ES-I3 (cell line): ENCODE results near the gene TIGD3.

Experiments used
- H3K36me3 ChIP-seq: 2 replicates; pipeline ENCODE4 v1.6.1; 2013; ENCODE audit warnings: mild to moderate bottlenecking, low read length, control low read depth, moderate library complexity; ENCODE audit not compliant: insufficient read depth
- H3K4me1 ChIP-seq: 2 replicates; pipeline ENCODE4 v1.6.1; 2013; ENCODE audit warnings: mild to moderate bottlenecking, control low read depth, low read length; ENCODE audit not compliant: insufficient read depth
- H3K9ac ChIP-seq: 2 replicates; pipeline ENCODE4 v1.6.1; 2013; ENCODE audit warnings: low read depth, mild to moderate bottlenecking, low read length, moderate library complexity
- H3K9me3 ChIP-seq: 2 replicates; pipeline ENCODE4 v1.6.1; 2013; ENCODE audit warnings: mild to moderate bottlenecking, low read length, moderate library complexity; ENCODE audit not compliant: control insufficient read depth, insufficient read depth

TIGD3 gene

DNA sequence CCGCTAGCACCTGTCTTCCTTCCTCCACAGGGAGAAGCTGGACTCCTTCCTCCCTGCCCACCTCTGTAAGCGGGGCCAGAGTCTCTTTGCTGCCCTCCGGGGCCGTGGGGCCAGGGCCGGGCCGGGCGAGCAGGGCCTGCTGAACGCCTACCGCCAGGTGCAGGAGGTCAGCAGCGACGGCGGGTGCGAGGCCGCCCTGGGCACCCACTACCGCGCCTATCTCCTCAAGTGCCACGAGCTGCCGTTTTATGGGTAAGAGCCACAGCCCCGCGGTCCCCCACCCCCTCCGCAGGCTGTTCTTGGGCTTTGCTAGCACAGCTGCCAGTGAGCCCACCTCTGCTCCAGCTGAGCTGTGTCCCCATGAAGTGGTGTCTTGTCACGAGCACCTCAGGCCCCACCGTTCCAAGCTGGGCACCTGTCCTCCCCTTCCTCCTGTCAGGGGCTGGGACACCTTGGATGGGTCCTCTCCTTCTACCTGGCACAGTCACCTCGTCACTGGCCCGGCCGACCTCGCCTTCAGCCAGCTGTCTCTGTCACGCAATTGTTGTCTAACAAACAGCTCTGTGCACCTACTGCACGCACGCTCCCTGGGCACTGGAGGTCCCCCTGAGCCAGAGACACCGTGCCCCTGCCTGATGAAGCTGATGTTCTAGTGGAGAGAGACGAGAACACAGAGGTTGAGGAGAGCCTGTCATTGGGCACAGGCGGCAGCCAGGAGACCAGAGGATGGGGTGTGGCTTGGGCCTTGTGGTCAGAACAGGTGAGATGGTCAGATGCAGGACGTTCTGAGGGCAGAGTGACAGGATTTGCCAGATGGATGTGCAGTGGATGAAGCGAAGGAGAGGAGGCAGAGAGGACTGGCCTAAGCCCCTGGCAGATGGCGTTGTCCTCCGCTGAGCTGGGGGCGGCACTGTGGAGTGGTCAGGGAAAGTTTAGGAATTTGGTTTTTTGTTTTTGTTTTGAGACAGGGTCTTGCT lies 42.5 kb downstream of the TIGD3 start:
- Histone ChIP-seq H3K36me3 (no peaks in the 10 kb centered on the region), H3K9ac (no peak overlapping the region), H3K4me1 (no peaks in the 10 kb centered on the region), H3K9me3 (no peaks in the 10 kb centered on the region)

DNA sequence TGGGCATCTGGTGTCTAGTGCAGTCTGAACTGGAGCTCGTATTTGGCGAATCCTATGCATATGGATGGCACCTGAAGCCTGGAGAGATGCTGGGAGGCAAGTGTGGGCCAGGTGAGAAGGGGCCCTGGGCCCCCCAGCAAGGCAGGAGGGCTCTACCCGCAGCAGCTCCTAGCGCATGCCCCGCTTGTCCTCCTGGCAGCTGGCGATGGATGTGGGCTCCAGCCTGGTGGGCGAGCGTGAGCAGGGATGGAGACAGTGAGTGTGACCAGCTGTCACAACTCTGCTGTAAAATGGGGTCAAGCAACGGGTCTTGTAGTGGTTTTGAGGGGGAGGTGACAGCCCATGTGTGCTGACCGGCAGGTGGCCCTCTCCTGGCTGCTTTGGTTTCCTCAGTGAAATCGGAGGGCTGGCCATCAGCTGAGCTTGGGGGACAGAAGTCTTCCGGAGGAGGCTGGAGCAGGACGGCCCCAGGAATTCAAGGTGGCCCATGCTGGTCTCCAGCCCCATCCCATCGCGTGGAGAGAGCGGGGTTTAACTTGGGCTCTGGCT lies 43.9 kb downstream of the TIGD3 start:
- Histone ChIP-seq H3K9ac (no peak overlapping the region), H3K4me1 (no peaks in the 10 kb centered on the region), H3K36me3 (no peaks in the 10 kb centered on the region), H3K9me3 (no peaks in the 10 kb centered on the region)

DNA sequence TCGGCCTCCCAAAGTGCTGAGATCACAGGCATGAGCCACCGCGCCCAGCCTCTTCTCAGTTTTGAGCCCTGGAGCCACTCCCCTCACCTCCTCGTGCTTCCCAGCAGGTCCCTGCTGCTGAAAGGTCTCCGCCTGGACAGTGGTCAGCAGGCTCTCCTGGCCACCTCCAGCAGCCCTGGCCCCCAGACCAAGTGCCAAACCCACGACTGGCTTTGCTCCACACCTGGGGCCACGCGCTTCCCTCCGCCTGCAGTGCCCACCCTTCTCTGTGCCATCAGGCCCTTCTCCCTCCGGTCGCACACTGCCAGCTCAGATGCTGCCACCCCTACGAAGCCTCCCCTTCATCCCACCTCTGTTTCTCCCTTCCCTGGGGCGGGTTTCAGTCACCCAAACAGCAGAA lies 44.7 kb downstream of the TIGD3 start:
- Histone ChIP-seq H3K9ac (no peak overlapping the region), H3K4me1 (no peaks in the 10 kb centered on the region), H3K9me3 (no peaks in the 10 kb centered on the region), H3K36me3 (no peaks in the 10 kb centered on the region)

DNA sequence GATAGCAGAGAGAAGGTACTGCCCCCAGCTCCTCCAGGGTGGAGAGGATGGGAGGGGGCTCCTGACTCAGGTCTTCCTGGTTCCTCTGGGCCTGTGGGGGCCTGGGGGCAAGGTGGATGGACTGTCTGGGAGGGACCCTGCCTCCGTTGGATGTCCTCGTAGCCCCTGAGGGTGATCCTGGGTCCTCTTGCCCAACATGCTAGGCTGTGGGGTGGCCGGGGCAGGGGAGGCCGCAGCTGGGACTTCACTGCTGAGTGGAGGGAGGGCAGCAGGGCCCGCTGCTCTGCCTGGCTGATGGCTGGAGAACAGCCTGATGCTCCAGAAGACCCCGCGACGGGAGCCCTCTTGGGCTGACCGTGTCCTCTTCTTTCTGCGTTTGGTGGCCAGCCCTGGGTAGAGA lies 45.3 kb downstream of the TIGD3 start:
- no peak overlapping the region for H3K9ac ChIP-seq
- H3K4me1 ChIP-seq: no peaks in the 10 kb centered on the region
- H3K9me3 ChIP-seq: no peaks in the 10 kb centered on the region
- H3K36me3 ChIP-seq: no peaks in the 10 kb centered on the region

DNA sequence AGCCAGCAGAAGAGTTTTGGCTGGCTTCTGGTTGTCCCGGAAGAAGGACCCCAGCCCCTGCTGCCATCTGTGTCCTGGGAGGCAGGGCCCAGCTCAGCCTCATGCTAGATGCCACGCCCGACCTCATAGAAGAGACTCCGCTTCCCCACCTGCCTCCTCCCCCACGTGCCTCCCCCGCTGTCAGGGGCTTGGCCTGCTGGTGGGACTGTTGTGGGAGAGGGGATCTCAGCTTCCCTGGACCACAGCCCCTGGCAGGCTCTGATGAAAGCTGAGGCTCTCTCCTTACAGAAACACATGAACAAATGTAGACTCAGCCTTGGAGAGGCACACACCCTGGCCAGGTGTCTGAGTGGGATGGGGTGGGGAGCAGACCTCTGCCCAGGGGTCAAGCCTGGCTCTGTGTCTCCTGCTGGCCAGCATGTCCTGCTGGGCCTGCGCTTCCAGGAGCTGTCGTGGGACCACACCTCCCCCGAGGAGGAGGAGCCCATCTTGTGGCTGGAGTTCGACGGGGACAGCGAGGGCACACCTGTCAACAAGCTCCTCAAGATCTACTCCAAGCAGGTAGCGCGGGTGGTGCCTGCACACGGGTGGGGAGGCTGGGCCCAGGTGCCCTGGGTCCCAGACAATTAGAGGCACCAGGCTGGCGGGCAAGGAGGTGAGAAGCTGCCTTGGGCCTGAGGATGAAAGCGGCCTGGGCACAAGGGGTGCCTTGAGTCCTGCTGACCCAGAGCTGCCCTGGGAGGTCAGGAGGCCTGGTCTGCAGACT lies 45.9 kb downstream of the TIGD3 start:
- Histone ChIP-seq H3K4me1 (no peaks in the 10 kb centered on the region), H3K9ac (no peak overlapping the region), H3K9me3 (no peaks in the 10 kb centered on the region), H3K36me3 (no peaks in the 10 kb centered on the region)

DNA sequence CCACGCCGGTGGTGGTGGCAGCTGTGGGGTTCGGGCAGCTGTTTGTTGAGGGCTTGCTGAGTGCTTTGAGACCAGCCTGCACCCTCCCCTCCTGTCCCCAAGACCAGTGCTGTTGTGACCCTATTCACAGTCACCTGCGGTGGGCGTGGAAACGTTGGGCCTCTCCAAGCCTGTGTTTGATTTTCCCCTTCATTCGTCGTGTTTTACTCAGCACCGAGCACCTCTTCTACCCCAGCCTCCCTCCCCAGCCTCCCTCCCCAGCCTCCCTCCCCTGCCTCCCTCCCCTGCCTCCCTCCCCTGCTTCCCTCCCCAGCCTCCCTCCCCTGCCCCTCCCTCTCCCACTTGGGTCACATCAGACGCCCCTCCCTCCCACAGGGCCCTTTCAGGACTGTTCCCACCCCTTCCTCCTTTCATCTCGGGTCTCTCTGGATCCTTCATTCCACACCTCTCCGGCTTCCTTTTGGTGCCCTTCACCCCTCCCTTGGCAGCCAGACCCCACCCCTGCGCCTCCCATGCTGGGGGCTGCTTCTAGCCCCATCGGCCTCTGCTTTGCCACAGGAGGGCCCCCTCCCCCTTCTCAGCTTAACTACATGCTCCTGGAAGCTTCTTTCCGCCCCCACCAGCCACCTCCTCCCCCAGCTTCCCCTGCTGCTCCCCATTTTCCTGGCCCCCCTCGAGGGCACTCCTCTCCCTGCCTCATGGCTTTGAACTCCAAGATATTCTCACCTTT lies 46.7 kb downstream of the TIGD3 start:
- no peaks in the 10 kb centered on the region for H3K36me3 ChIP-seq
- no peak overlapping the region for H3K9ac ChIP-seq
- H3K9me3 ChIP-seq: no peaks in the 10 kb centered on the region
- no peaks in the 10 kb centered on the region for H3K4me1 ChIP-seq

DNA sequence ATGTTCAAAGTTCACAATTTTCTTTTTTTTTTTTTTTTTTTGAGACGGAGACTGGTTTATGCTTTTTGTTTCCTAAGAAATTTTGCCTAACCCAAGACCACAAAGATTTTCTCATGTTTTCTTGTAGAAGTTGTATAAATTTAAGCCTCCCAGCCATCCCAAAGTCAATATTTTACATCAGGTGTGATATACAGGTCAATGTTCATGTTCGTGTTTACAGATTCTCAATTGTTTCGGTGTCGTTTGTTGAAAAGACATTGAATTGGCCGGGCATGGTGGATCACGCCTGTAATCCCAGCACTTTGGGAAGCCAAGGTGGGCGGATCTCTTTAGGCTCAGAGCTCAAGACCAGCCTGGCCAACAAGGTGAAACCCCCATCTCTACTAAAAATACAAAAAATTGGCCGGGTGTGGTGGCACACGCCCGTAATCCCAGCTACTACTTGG lies 47.3 kb downstream of the TIGD3 start:
- Histone ChIP-seq H3K9me3 (no peaks in the 10 kb centered on the region), H3K9ac (no peak overlapping the region), H3K4me1 (no peaks in the 10 kb centered on the region), H3K36me3 (no peaks in the 10 kb centered on the region)

DNA sequence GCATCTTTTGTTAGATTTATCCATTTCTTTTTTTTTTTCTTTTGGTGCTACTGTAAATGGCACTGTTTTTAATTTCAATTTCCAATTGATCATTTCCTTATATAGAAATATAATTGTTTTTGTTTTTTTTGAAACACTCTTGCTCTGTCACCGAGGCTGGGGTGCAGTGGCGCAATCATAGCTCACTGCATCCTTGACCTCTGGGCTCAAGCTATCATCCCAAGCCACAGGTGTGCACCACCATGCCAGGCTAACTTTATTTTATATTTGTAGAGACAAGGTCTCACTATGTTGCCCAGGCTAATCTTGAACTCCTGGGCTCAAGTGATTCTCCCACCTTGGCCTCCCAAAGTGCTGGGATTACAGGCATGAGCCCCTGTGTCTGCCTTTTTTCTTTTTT lies 48.2 kb downstream of the TIGD3 start:
- no peak overlapping the region for H3K9ac ChIP-seq
- H3K4me1 ChIP-seq: no peaks in the 10 kb centered on the region
- no peaks in the 10 kb centered on the region for H3K36me3 ChIP-seq
- no peaks in the 10 kb centered on the region for H3K9me3 ChIP-seq

DNA sequence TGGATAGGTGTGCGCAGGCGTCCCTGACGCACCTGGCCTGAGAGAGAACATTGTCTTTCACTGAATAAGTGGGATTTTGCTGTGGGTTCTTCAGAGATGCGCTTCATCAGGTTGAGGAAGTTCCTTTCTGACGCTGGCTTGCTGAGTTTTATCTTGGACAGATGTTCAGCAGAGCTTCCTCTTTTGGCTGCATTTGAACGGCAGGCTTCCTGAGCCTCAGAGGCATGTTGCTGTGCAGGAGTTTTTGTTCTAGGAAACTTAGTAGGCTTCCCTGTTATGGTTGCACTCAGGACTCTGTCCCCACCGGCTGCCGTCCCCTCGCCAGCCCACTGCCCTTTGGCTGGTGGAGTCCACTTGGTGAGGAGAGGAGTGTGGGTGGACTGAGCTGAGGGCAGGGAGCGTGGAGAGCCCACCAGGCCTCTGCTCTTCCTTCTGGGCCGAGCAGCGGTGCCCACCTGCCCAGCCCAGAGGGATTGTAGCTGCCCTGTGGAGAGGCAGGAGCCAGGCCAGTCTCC lies 49.1 kb downstream of the TIGD3 start:
- H3K4me1 ChIP-seq: no peaks in the 10 kb centered on the region
- no peak overlapping the region for H3K9ac ChIP-seq
- H3K9me3 ChIP-seq: no peaks in the 10 kb centered on the region
- 0 out of 2 replicates have a peak, but pooled peaks cover under 1% of the 10 kb centered on the region for H3K36me3 ChIP-seq

DNA sequence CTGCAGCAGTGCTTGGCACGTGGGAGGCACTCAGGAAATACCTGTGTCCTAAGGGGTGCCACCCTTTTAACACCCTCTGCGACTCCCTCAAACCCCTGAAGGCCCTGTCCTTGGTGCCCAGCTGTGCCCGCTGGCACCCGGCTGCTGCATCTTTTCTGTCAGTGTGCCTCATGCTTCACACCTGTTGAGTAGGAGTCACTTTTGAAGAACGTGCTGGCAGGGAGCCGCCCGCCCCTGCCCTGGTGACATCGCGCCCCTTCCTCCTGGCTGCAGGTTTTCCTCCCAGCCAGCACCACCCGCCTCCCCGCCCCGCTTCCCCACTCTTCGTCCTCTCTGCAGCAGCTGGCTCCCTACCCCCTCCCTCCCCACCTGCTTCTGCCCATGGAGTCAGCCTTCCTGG lies 49.7 kb downstream of the TIGD3 start:
- Histone ChIP-seq H3K36me3 (0 out of 2 replicates have a peak, but pooled peaks cover 3% of the 10 kb centered on the region), H3K4me1 (no peaks in the 10 kb centered on the region), H3K9ac (no peak overlapping the region)

DNA sequence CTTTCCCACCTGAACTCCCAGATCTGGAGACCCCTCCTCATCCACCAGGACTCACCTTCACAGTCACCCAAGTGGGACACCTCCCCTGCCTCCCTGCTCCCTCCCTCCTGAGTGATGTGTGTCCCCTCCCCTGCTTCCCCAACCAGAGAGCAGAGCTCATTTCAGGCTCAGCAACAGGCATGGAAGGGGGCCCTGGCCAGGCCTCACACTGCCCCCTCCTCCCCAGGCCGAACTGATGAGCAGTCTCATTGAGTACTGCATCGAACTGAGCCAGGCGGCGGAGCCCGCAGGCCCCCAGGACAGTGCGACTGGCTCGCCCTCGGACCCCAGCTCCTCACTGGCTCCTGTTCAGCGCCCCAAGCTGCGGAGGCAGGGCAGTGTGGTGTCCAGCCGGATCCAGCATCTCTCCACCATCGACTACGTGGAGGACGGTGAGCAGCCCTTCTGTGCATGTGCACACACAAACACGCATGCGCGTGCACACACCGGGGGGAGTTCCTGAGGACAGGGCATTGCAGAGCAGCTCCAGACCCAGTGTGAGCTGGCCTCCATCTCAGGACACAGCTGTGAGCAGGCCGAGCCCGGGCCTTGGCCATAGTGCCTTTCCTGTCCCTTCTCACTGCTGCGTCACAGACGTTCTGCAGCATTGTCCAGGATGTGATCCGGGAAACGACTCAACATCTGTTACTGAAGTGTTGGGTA lies 50.2 kb downstream of the TIGD3 start:
- Histone ChIP-seq H3K4me1 (no peaks in the 10 kb centered on the region), H3K9me3 (no peaks in the 10 kb centered on the region), H3K36me3 (0 out of 2 replicates have a peak, but pooled peaks cover 3% of the 10 kb centered on the region), H3K9ac (no peak overlapping the region)

More for the DNA sequence above, 49.7 kb downstream of the TIGD3 start:
- no peaks in the 10 kb centered on the region for H3K9me3 ChIP-seq
